Measurements from ENCODE around the gene PDZD4.

DNA sequence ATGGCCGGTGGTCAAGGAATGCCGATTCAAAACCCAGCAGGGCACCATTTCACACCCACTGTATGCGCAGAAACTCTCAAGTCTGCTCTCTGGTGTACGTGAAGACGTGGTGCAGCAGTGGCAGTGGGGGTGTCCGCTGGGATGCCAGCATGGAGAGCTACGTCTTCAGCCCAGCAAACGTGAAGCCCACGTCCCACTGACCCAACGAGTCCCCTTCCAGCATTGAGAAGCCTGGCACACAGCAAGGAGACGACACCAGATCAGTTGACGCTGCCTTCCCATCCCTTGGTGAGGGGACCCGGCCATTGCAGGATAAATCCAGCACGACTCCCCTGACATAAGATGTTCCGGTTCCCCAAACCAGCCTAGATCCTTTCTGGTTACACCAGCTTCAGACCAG, 68.5 kb downstream of the PDZD4 start:
- TF ChIP-seq, protein P1, sequence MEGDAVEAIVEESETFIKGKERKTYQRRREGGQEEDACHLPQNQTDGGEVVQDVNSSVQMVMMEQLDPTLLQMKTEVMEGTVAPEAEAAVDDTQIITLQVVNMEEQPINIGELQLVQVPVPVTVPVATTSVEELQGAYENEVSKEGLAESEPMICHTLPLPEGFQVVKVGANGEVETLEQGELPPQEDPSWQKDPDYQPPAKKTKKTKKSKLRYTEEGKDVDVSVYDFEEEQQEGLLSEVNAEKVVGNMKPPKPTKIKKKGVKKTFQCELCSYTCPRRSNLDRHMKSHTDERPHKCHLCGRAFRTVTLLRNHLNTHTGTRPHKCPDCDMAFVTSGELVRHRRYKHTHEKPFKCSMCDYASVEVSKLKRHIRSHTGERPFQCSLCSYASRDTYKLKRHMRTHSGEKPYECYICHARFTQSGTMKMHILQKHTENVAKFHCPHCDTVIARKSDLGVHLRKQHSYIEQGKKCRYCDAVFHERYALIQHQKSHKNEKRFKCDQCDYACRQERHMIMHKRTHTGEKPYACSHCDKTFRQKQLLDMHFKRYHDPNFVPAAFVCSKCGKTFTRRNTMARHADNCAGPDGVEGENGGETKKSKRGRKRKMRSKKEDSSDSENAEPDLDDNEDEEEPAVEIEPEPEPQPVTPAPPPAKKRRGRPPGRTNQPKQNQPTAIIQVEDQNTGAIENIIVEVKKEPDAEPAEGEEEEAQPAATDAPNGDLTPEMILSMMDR (conservative IDR thresholded peaks at IDR 0.05): no peak
- TF ChIP-seq ZFX (IDR thresholded peaks at IDR 0.05): no peak
